ENCODE data around the gene GFRA4. TPM values are rescaled to one million over a fixed set of nuclear protein-coding genes. Genes with fewer than 3 reads are reported as not detected.

The GFRA4 gene
- total RNA-seq, 1 experiment from 2014 or later: not detected

- TF ChIP-seq, protein P1, sequence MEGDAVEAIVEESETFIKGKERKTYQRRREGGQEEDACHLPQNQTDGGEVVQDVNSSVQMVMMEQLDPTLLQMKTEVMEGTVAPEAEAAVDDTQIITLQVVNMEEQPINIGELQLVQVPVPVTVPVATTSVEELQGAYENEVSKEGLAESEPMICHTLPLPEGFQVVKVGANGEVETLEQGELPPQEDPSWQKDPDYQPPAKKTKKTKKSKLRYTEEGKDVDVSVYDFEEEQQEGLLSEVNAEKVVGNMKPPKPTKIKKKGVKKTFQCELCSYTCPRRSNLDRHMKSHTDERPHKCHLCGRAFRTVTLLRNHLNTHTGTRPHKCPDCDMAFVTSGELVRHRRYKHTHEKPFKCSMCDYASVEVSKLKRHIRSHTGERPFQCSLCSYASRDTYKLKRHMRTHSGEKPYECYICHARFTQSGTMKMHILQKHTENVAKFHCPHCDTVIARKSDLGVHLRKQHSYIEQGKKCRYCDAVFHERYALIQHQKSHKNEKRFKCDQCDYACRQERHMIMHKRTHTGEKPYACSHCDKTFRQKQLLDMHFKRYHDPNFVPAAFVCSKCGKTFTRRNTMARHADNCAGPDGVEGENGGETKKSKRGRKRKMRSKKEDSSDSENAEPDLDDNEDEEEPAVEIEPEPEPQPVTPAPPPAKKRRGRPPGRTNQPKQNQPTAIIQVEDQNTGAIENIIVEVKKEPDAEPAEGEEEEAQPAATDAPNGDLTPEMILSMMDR (IDR thresholded peaks at IDR 0.05; ENCODE audit: unreplicated experiment): no peak
- Mint-ChIP-seq H3K9me3 (ENCODE audit: unreplicated experiment) (no peaks in the 10 kb centered on the region), H3K4me1 (ENCODE audit: insufficient read depth, unreplicated experiment) (no peaks in the 10 kb centered on the region), H3K4me3 (ENCODE audit: unreplicated experiment) (no peak overlapping the region), H3K27ac (ENCODE audit: low read depth, unreplicated experiment) (no peak overlapping the region), H3K36me3 (ENCODE audit: insufficient read depth, unreplicated experiment) (no peaks in the 10 kb centered on the region), H3K27me3 (ENCODE audit: insufficient read depth, unreplicated experiment) (no peaks in the 10 kb centered on the region)
- no TSS peak for BruUV-seq (replicated peaks)
- ChIA-PET POLR2A (interaction anchor here (0.6 kb wide), 1 partner anchor 459 kb away, joined by 3 read pairs; no protein-coding TSS in a partner anchor), CTCF (interaction anchor here (0.7 to 6.9 kb wide), 6 partner anchors 9 to 25 kb away, joined by 3 to 49 read pairs (median 4); partner anchors contain the start of gene SIGLEC1)
- DNase-seq (ENCODE audit: unreplicated experiment): no peak
- intact Hi-C loops (cut with micrococcal nuclease): no loop called here
Measured at GRCh38 chr20:3694864-3695263, 31.7 kb upstream of the GFRA4 start.

DNA sequence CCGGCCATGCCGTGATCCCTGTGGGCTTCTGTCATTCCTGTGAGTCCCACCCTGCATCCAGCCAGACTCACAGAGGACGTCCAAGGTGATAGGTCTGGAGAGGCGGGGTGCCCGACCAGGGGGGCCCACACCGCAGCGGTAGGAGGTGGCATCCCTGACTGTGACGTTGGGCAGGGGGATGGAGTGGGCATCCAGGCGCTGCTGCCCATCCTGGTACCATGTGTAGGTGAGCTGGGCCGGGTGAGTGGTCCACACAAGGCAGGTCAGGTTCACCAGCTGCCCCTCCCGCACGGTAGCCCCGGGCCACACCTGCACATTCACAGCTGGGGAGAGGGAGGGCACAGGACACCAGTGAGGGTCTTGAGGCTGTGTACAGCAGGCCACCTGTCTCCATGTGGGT lies 30.2 kb upstream of the GFRA4 start:
- no TSS peak for BruUV-seq (replicated peaks)
- ChIA-PET CTCF (interaction anchor here (0.6 to 4.2 kb wide), 3 partner anchors 17 to 1000 kb away, joined by 3 to 22 read pairs (median 3); no protein-coding TSS in a partner anchor), POLR2A (no interaction called here)
- Mint-ChIP-seq H3K27me3 (ENCODE audit: insufficient read depth, unreplicated experiment) (no peaks in the 10 kb centered on the region), H3K4me1 (ENCODE audit: insufficient read depth, unreplicated experiment) (no peaks in the 10 kb centered on the region), H3K9me3 (ENCODE audit: unreplicated experiment) (no peaks in the 10 kb centered on the region), H3K4me3 (ENCODE audit: unreplicated experiment) (no peak overlapping the region), H3K27ac (ENCODE audit: low read depth, unreplicated experiment) (no peak overlapping the region), H3K36me3 (ENCODE audit: insufficient read depth, unreplicated experiment) (no peaks in the 10 kb centered on the region)
- intact Hi-C loops (cut with micrococcal nuclease): no loop called here
- DNase-seq (ENCODE audit: unreplicated experiment): no peak
- TF ChIP-seq, protein P1 (IDR thresholded peaks at IDR 0.05; ENCODE audit: unreplicated experiment): no peak

DNA sequence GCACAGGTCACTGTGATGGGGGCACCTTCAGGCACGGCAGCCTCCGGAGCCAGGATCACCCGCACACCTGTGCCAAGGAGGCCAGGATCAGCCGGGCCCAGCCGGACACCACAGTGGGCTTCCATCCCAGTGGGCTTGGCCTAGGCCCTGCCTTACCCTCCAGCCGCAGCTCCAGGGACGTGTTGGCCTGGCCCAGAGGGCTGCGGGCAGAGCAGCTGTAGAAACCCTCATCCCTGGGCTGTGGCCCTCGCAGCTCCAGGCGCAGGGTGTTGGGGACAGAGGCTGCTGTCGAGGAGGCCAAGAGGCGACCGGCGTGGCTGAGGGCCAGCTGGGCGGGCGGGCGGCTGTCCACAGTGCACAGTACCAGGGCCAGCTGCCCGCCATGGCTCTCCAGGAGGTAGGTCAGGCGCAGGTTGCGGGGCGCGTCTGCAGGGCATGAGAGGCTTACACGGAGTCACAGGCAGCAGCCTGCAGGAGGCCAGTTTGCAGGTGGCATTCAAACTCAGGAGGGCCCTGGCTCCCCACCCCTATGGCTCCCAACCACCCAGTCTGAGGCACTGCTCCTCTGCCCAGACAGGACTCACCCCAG lies 29.6 kb upstream of the GFRA4 start:
- Mint-ChIP-seq H3K27me3 (ENCODE audit: insufficient read depth, unreplicated experiment) (no peaks in the 10 kb centered on the region), H3K27ac (ENCODE audit: low read depth, unreplicated experiment) (no peak overlapping the region), H3K9me3 (ENCODE audit: unreplicated experiment) (no peaks in the 10 kb centered on the region), H3K4me3 (ENCODE audit: unreplicated experiment) (no peak overlapping the region), H3K4me1 (ENCODE audit: insufficient read depth, unreplicated experiment) (peaks cover 2% of the 10 kb centered on the region), H3K36me3 (ENCODE audit: insufficient read depth, unreplicated experiment) (no peaks in the 10 kb centered on the region)
- DNase-seq (ENCODE audit: unreplicated experiment): no peak
- intact Hi-C loops (cut with micrococcal nuclease): no loop called here
- CTCF ChIA-PET: interaction anchor here (0.5 to 4.2 kb wide), 7 partner anchors 15 to 999 kb away, joined by 3 to 22 read pairs (median 4); no protein-coding TSS in a partner anchor
- POLR2A ChIA-PET: no interaction called here
- no TSS peak for BruUV-seq (replicated peaks)
- TF ChIP-seq, protein P1 (IDR thresholded peaks at IDR 0.05; ENCODE audit: unreplicated experiment): no peak

GRCh38 chr20:3691897-3692296 lies 28.7 kb upstream of the GFRA4 start:
- H3K9me3 Mint-ChIP-seq (ENCODE audit: unreplicated experiment): no peaks in the 10 kb centered on the region
- ChIA-PET POLR2A (no interaction called here), CTCF (interaction anchor here (0.6 to 4.2 kb wide), 5 partner anchors 15 to 172 kb away, joined by 3 to 22 read pairs (median 6); no protein-coding TSS in a partner anchor)
- H3K36me3 Mint-ChIP-seq (ENCODE audit: insufficient read depth, unreplicated experiment): no peaks in the 10 kb centered on the region
- H3K27ac Mint-ChIP-seq (ENCODE audit: low read depth, unreplicated experiment): no peak overlapping the region
- TF ChIP-seq, protein P1 (IDR thresholded peaks at IDR 0.05; ENCODE audit: unreplicated experiment): no peak
- DNase-seq (ENCODE audit: unreplicated experiment): no peak
- no peaks in the 10 kb centered on the region for H3K27me3 Mint-ChIP-seq (ENCODE audit: insufficient read depth, unreplicated experiment)
- H3K4me3 Mint-ChIP-seq (ENCODE audit: unreplicated experiment): no peak overlapping the region
- peaks cover 9% of the 10 kb centered on the region for H3K4me1 Mint-ChIP-seq (ENCODE audit: insufficient read depth, unreplicated experiment)
- intact Hi-C loops (cut with micrococcal nuclease): no loop called here
- no TSS peak for BruUV-seq (replicated peaks)

Measured in MCF 10A (cell line).